WTC11 (cell line): ENCODE data around the gene GNB2. TPM values are rescaled to one million over a fixed set of nuclear protein-coding genes. Genes with fewer than 3 reads are reported as not detected.
A peak's percentile ranks its signal among the peaks of the same experiment; 100 is the strongest.

ENCODE experiments used
- ATAC-seq: fragments of 200-7000 bp; cut with Tn5 transposase; 2 replicates; pipeline ENCODE4 v1.10.0; 2021; ENCODE audit warnings: mild to moderate bottlenecking, moderate library complexity
- CTCF ChIA-PET: fragments of 300-600 bp; sonication (Branson Sonifier 250); formaldehyde crosslinking; loops from one replicate; lab custom pipeline; 2021; ENCODE audit warnings: antibody characterized with exemption; lab: Charles Lee
- POLR2A ChIA-PET: fragments of 350-600 bp; sonication (Branson Sonifier 250); formaldehyde crosslinking; loops from one replicate; lab custom pipeline; 2021; ENCODE audit warnings: antibody characterized with exemption; lab: Charles Lee
- DNase-seq: peaks from one replicate; pipeline ENCODE4 v3.0.0; 2021; ENCODE audit warnings: low spot score
- H3K27ac Mint-ChIP-seq: 2 replicates; pipeline ENCODE4 v1.8.0; 2021; ENCODE audit warnings: mixed read lengths
- H3K27me3 Mint-ChIP-seq: 2 replicates; pipeline ENCODE4 v1.8.0; 2021; ENCODE audit warnings: low read depth, mild to moderate bottlenecking, moderate library complexity, mixed read lengths
- H3K36me3 Mint-ChIP-seq: 2 replicates; pipeline ENCODE4 v1.8.0; 2021; ENCODE audit warnings: mixed read lengths
- H3K4me1 Mint-ChIP-seq: 2 replicates; pipeline ENCODE4 v1.8.0; 2022; ENCODE audit warnings: mixed read lengths
- H3K4me3 Mint-ChIP-seq: 2 replicates; pipeline ENCODE4 v1.8.0; 2021; ENCODE audit warnings: mild to moderate bottlenecking, moderate library complexity, mixed read lengths
- H3K9me3 Mint-ChIP-seq: 2 replicates; pipeline ENCODE4 v1.8.0; 2021; ENCODE audit warnings: mixed read lengths
- CDX4 ChIP-seq: fragments of 250-450 bp; sonication (Bioruptor Pico); IDR thresholded peaks from 2 replicates; pipeline ENCODE4 v1.9.0; 2021; ENCODE audit warnings: moderate library complexity, mild to moderate bottlenecking, inconsistent platforms, borderline replicate concordance
- ELF4 ChIP-seq: sonication (generic); formaldehyde crosslinking; IDR thresholded peaks from 2 replicates; pipeline ENCODE4 v1.8.1; 2022; ENCODE audit warnings: low read depth, mild to moderate bottlenecking, moderate library complexity, missing genetic modification reagents
- EMX1 ChIP-seq: fragments of 250-450 bp; sonication (Bioruptor Pico); IDR thresholded peaks from 2 replicates; pipeline ENCODE4 v1.8.0; 2021; ENCODE audit warnings: mild to moderate bottlenecking
- FOXK1 ChIP-seq: sonication (generic); formaldehyde crosslinking; IDR thresholded peaks from 2 replicates; pipeline ENCODE4 v1.8.0; 2022; ENCODE audit warnings: mild to moderate bottlenecking, moderate library complexity, missing genetic modification reagents
- GABPB1 ChIP-seq: sonication (generic); formaldehyde crosslinking; IDR thresholded peaks from 2 replicates; pipeline ENCODE4 v1.8.1; 2023; ENCODE audit warnings: mild to moderate bottlenecking, missing genetic modification reagents
- GRHL2 ChIP-seq: fragments of 250-450 bp; sonication (Bioruptor Pico); IDR thresholded peaks from 2 replicates; pipeline ENCODE4 v1.8.0; 2022; ENCODE audit warnings: mild to moderate bottlenecking, moderate library complexity; ENCODE audit not compliant: insufficient replicate concordance, severe bottlenecking
- MAX ChIP-seq: sonication (generic); formaldehyde crosslinking; IDR thresholded peaks from 2 replicates; pipeline ENCODE4 v1.8.0; 2022; ENCODE audit warnings: mild to moderate bottlenecking, missing genetic modification reagents
- NR3C1 ChIP-seq: sonication (generic); formaldehyde crosslinking; conservative IDR thresholded peaks from 2 replicates; pipeline ENCODE4 v1.8.1; 2023; ENCODE audit warnings: low read depth, mild to moderate bottlenecking, missing genetic modification reagents
- PRDM15 ChIP-seq: sonication (generic); formaldehyde crosslinking; IDR thresholded peaks from 2 replicates; pipeline ENCODE4 v1.8.0; 2022; ENCODE audit warnings: missing genetic modification reagents
- PRRX2 ChIP-seq: fragments of 250-450 bp; sonication (Bioruptor Pico); IDR thresholded peaks from 2 replicates; pipeline ENCODE4 v1.8.0; 2021; ENCODE audit warnings: mild to moderate bottlenecking
- RORB ChIP-seq: fragments of 250-450 bp; sonication (Bioruptor Pico); IDR thresholded peaks from 2 replicates; pipeline ENCODE4 v1.9.0; 2021; ENCODE audit warnings: mild to moderate bottlenecking
- SOX15 ChIP-seq: fragments of 250-450 bp; sonication (Bioruptor Pico); IDR thresholded peaks from 2 replicates; pipeline ENCODE4 v1.9.0; 2021; ENCODE audit warnings: mild to moderate bottlenecking
- SP1 ChIP-seq: sonication (generic); formaldehyde crosslinking; conservative IDR thresholded peaks from 2 replicates; pipeline ENCODE4 v1.8.1; 2022; ENCODE audit warnings: missing genetic modification reagents
- TP53 ChIP-seq: sonication (generic); formaldehyde crosslinking; IDR thresholded peaks from 2 replicates; pipeline ENCODE4 v1.8.1; 2023; ENCODE audit warnings: mild to moderate bottlenecking, missing genetic modification reagents
- USF1 ChIP-seq: sonication (generic); formaldehyde crosslinking; IDR thresholded peaks from 2 replicates; pipeline ENCODE4 v1.8.0; 2022; ENCODE audit warnings: mild to moderate bottlenecking, missing genetic modification reagents
- ZMAT4 ChIP-seq: fragments of 250-450 bp; sonication (Bioruptor Pico); IDR thresholded peaks from 2 replicates; pipeline ENCODE4 v1.9.0; 2021; ENCODE audit warnings: mild to moderate bottlenecking
- ZNF138 ChIP-seq: sonication (generic); formaldehyde crosslinking; conservative IDR thresholded peaks from 2 replicates; pipeline ENCODE4 v1.8.1; 2022; ENCODE audit warnings: mild to moderate bottlenecking, moderate library complexity, missing genetic modification reagents
- ZNF281 ChIP-seq: sonication (generic); formaldehyde crosslinking; IDR thresholded peaks from 2 replicates; pipeline ENCODE4 v1.8.0; 2023; ENCODE audit warnings: mild to moderate bottlenecking, missing genetic modification reagents
- ZNF396 ChIP-seq: fragments of 250-450 bp; sonication (Bioruptor Pico); IDR thresholded peaks from 2 replicates; pipeline ENCODE4 v1.8.0; 2021; ENCODE audit warnings: mild to moderate bottlenecking, moderate library complexity, borderline replicate concordance
- ZNF425 ChIP-seq: fragments of 250-450 bp; sonication (Bioruptor Pico); conservative IDR thresholded peaks from 2 replicates; pipeline ENCODE4 v1.9.0; 2021; ENCODE audit warnings: mild to moderate bottlenecking
- total RNA-seq: library from RNA; stranded (reverse); gene quantifications from 3 replicates; pipeline ENCODE4 v1.2.3, GENCODE V29; 2021

GNB2 gene
- total RNA-seq, 1 experiment from 2014 or later = 194 TPM

GRCh38 chr7:100641860-100642533 is 31.5 kb upstream of the GNB2 start:
- no peaks in the 10 kb centered on the region for H3K36me3 Mint-ChIP-seq
- H3K4me3 Mint-ChIP-seq = no peak overlapping the region
- ChIA-PET CTCF (interaction anchor here (0.5 to 2.0 kb wide), 19 partner anchors 9 to 211 kb away, joined by 3 to 42 read pairs (median 4); partner anchors contain the start of genes ACTL6B, FBXO24, GNB2 and MOSPD3), POLR2A (interaction anchor here (0.6 to 0.8 kb wide), 3 partner anchors 35 to 202 kb away, joined by 3 to 4 read pairs (median 3); no protein-coding TSS in a partner anchor)
- no peak overlapping the region for H3K27ac Mint-ChIP-seq
- no peaks in the 10 kb centered on the region; the same call in 1 of the 2 replicates for H3K27me3 Mint-ChIP-seq
- H3K4me1 Mint-ChIP-seq = peaks cover 11% of the 10 kb centered on the region
- no peaks in the 10 kb centered on the region for H3K9me3 Mint-ChIP-seq
- no peak for DNase-seq
- peak; percentile 5; the same call in 1 of the 2 replicates for ATAC-seq
- TF ChIP-seq ELF4 (CRISPR knock-in tag) = no peak

GRCh38 chr7:100642534-100642907 is 31.0 kb upstream of the GNB2 start:
- Mint-ChIP-seq H3K9me3 (no peaks in the 10 kb centered on the region), H3K4me3 (no peak overlapping the region), H3K27me3 (peaks cover under 1% of the 10 kb centered on the region; the same call in 1 of the 2 replicates), H3K36me3 (no peaks in the 10 kb centered on the region), H3K4me1 (peaks cover 14% of the 10 kb centered on the region), H3K27ac (no peak overlapping the region)
- no peak for TF ChIP-seq GRHL2 (CRISPR knock-in tag)
- TF ChIP-seq ZNF138 (CRISPR knock-in tag) = no peak
- TF ChIP-seq PRRX2 (CRISPR knock-in tag) = no peak
- no peak for TF ChIP-seq ZNF425
- TF ChIP-seq NR3C1 (CRISPR knock-in tag) = no peak
- TF ChIP-seq FOXK1 = no peak
- TF ChIP-seq SP1 = no peak
- no peak for TF ChIP-seq ZMAT4 (CRISPR knock-in tag)
- TF ChIP-seq SOX15 = no peak
- no peak for TF ChIP-seq CDX4 (CRISPR knock-in tag)
- no peak for TF ChIP-seq PRDM15
- TF ChIP-seq TP53 (CRISPR knock-in tag) = no peak
- peak; percentile 80 for DNase-seq
- ChIA-PET CTCF (interaction anchor here (0.5 to 2.0 kb wide), 19 partner anchors 10 to 210 kb away, joined by 3 to 42 read pairs (median 4); partner anchors contain the start of genes ACTL6B, FBXO24, GNB2 and MOSPD3), POLR2A (interaction anchor here (0.8 kb wide), 1 partner anchor 53 kb away, joined by 3 read pairs; no protein-coding TSS in a partner anchor)
- peak; percentile 90 for ATAC-seq

GRCh38 chr7:100649826-100650565 is 23.5 kb upstream of the GNB2 start:
- H3K36me3 Mint-ChIP-seq = no peaks in the 10 kb centered on the region
- DNase-seq = no peak
- H3K27ac Mint-ChIP-seq = no peak overlapping the region
- ChIA-PET POLR2A (no interaction called here), CTCF (interaction anchor here (0.6 to 6.8 kb wide), 3 partner anchors 17 to 45 kb away, joined by 3 to 67 read pairs (median 5); no protein-coding TSS in a partner anchor)
- peaks cover 27% of the 10 kb centered on the region for H3K27me3 Mint-ChIP-seq
- H3K4me3 Mint-ChIP-seq = no peak overlapping the region
- ATAC-seq = no peak
- peaks cover 6% of the 10 kb centered on the region for H3K4me1 Mint-ChIP-seq
- H3K9me3 Mint-ChIP-seq = no peaks in the 10 kb centered on the region
- TF ChIP-seq ZNF281 (no peak), EMX1 (no peak), GABPB1 (CRISPR knock-in tag) (no peak), MAX (no peak), RORB (CRISPR knock-in tag) (no peak), ZNF396 (CRISPR knock-in tag) (no peak), USF1 (CRISPR knock-in tag) (no peak)
